Fibroblast of skin of abdomen (primary cell): Measurements from ENCODE around the gene LRRC14B.
"Not testable (repeated sequence)": the region's sequence is repeated elsewhere in the genome, so short reads cannot be mapped to it uniquely, and the experiment has no call there.

ENCODE experiments used
- DNase-seq: peaks from one replicate; pipeline ENCODE4 v3.0.0-alpha.2; 2013

LRRC14B gene

DNA sequence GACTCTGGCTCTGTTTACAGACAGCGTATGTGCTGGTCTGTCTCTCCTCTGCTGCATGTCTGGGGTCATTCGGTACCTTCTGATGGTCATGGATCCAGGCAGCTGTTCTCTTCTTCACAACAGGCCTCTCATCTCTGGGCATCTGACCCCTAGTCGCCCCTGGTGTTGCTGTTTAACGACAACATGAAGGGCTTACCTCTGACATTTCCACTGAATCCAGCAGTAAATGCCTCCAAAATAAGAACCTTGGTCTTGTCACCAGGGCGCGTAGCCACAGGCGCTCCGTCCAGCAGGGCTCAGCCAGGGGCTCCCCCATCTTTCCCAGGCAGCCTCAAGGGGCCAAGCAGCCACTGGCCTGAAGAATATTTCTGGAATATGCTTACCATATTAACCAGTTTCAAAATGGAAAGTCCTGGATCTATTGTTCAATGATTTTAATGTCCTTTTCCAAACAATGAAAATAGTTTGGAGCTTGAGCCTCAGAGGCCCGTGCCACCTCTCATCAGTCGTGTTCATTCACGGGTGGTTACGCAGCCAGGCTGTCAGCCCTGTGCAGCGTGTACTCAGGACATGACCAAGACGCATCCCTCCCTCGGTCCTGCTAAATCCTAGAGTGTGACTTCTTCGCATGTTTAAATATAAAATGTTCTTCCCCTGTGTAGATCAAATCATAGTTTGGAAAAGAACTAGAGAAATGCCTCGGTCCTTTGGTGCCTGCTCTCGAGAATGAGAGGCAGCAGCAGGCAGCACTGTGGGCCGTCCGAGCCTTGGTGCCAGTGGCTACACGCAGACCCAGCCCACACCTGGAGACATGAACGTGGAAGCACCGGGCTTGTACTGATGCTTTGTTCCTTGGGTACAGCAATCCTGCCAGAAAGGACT is 30.1 kb upstream of the LRRC14B start:
- DNase-seq: no peak

- no peak for DNase-seq
Measured at GRCh38 chr5:161803-162110, 29.5 kb upstream of the LRRC14B start.

- DNase-seq: no peak
Measured at GRCh38 chr5:162190-162564, 29.1 kb upstream of the LRRC14B start.

DNA sequence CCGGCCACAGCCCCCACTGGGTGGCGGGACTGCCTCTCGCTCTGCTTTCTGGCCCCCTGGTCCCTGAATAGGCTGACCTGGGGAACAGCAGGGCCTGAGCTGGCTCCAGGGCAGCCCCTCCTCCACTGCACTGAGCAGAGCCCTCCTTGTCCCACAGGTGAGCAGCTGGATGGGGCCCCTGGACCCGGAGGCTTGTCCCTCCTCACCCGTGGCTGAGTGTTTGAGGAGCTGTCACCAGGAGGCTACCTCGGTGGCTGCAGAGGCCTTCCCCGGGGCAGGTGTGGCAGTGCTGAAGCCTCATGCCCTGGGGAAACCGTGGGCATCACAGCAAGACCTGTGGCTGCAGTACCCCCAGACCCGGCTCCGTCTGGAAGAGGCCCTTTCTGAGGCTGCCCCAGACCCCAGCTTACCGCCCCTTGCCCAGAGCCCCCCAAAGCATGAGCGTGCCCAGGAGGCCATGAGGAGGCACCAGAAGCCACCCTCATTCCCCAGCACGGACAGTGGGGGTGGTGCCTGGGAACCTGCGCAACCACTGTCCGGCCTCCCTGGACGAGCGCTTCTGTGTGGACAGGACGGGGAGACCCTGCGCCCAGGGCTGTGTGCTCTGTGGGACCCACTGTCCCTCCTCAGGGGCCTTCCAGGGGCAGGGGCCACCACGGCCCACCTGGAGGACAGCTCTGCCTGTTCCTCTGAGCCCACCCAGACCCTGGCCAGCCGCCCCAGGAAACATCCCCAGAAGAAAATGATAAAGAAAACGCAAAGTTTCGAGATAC is 28.5 kb upstream of the LRRC14B start:
- DNase-seq: no peak

GRCh38 chr5:163338-163620 is 28.0 kb upstream of the LRRC14B start:
- DNase-seq: no peak

- DNase-seq: no peak
Measured at GRCh38 chr5:163841-164240, 27.5 kb upstream of the LRRC14B start.

GRCh38 chr5:164244-164643 is 27.1 kb upstream of the LRRC14B start:
- DNase-seq: no peak

DNA sequence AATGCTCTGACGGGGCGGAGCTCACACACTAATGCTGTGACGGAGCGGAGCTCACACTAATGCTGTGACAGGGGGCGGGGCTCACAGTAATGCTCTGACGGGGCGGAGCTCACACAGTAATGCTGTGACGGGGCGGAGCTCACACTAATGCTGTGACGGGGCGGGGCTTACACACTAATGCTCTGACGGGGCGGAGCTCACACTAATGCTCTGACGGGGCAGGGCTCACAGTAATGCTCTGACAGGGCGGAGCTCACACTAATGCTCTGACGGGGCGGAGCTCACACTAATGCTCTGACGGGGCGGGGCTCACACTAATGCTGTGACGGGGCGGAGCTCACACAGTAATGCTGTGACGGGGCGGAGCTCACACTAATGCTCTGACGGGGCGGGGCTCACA is 26.5 kb upstream of the LRRC14B start:
- DNase-seq: not testable (repeated sequence)

DNA sequence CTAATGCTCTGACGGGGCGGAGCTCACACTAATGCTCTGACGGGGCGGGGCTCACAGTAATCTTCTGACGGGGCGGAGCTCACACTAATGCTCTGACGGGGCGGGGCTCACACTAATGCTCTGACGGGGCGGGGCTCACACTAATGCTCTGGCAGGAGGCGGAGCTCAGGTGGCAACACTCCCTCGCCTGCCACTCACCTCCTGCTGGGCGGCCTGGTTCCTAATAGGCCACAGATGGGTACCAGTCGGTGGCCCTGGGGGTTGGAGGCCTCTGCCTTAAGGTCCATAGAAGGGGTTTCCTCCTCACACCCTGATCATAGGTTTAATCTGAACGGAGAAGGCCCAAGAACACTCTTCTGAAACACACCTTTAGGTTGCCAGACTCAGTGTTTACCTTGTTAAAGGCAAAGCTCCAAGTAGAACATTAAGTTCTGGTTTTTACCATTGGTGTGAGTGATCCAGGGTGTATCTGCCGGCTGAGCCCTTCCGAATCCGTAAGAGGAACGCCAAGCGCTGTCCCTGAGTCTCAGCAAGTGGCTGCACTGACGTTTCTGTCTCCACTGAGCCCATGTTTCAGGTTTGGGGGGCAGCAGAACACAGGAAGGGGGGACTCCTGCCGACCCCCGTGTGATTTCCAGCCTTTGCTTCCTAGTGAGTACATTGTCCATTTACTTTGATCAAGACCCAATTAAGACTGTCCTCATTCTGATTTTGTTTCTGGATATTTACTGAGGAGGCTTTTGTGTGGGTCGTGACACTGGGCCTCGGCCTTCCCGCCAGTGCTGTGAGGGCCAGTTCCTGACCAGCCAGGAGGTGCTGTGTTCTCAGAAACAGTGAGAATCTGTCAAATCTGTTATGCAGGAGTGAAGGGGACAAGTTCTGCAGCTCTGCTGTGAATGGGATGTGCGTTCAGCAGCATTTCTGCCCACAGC is 24.6 kb upstream of the LRRC14B start:
- DNase-seq: no peak

GRCh38 chr5:167511-167910 is 23.8 kb upstream of the LRRC14B start:
- no peak for DNase-seq

DNA sequence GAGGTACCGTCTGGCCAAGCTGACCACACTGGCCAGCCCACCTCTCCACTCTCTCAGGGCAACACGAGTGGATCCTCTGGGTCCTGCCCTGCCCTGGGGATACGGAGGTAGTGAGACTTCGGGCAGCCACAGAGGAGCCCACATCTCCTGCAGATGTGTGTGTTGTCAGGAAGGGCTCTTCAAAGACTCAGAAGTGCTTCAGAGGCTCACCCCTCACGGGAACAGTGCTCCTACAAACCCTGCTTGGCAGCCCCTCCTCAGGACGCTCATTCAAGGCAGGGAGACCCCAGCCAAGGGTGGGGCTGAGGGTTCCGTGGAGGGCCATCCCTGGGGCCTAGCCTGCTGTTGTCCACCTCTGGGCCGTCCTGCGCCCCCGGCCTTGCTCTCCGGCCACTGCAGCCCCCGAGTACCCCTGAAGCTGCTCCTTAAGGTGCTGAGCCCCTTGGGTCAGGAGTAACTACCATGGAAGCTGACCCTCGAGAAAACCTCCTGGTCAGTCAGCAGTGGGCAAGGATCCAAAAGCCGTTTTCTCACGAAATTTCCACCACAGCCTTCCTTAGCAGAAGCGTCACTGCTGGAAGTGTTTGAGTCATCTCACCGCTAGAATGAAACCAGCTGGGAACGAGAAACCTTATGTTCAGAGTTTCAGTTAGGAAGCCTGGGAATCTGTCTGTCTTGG is 23.2 kb upstream of the LRRC14B start:
- peak; percentile 95 for DNase-seq

DNA sequence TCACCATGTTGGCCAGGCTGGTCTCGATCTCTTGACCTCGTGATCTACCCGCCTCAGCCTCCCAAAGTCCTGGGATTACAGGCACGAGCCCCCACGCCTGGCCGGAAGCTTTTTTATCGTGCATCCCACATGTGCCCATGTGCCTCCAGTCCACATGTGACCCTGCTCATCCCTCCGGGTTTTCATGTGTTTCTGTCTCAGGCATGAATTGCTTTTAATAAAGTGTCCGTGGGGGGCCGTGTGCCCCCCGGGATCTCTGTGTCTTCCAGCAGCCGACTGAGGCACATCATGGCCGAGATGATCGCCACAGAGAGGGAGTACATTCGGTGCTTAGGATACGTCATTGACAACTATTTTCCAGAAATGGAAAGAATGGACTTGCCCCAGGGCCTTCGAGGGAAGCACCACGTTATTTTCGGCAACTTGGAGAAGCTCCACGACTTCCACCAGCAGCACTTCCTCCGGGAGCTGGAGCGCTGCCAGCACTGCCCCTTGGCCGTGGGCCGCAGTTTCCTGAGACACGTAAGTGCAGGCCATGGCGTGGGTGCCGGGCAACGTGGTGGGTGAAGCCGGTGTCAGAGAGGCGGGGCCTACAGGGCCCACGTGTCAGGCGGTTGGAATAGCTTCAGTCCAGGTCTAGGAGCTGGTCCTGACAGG is 22.1 kb upstream of the LRRC14B start:
- DNase-seq: no peak

- DNase-seq: no peak
Measured at GRCh38 chr5:169728-170094, 21.6 kb upstream of the LRRC14B start.

GRCh38 chr5:170971-171800 is 20.1 kb upstream of the LRRC14B start:
- DNase-seq: no peak

DNA sequence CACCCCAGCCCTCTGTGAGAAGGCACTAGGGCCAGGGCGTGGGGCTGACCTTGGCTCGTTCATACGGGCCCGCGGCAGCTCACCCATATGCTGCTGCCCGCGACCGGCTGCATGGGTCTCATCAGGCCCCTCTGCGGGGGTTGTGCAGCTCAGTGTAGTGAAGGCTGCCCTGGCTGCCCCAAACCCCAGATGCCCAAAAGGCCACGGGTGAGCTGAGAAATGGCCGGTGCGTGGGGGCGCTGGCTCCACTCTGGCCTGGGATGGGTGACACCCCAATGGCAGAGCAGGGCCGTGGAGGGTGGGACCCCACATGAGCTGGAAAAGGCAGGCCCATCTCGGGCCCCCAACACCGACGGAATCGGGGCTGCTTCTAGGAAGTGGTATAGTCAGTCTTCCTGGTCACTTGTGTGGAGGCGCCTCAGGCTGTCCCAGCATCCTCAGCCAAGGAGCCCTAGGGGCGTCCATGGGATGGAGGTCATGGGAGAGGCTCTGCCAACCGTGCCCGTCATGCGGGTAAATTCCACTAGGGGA is 19.4 kb upstream of the LRRC14B start:
- no peak for DNase-seq

- no peak for DNase-seq
Measured at GRCh38 chr5:172421-172820, 18.9 kb upstream of the LRRC14B start.

GRCh38 chr5:172841-173251 is 18.4 kb upstream of the LRRC14B start:
- DNase-seq: no peak

DNA sequence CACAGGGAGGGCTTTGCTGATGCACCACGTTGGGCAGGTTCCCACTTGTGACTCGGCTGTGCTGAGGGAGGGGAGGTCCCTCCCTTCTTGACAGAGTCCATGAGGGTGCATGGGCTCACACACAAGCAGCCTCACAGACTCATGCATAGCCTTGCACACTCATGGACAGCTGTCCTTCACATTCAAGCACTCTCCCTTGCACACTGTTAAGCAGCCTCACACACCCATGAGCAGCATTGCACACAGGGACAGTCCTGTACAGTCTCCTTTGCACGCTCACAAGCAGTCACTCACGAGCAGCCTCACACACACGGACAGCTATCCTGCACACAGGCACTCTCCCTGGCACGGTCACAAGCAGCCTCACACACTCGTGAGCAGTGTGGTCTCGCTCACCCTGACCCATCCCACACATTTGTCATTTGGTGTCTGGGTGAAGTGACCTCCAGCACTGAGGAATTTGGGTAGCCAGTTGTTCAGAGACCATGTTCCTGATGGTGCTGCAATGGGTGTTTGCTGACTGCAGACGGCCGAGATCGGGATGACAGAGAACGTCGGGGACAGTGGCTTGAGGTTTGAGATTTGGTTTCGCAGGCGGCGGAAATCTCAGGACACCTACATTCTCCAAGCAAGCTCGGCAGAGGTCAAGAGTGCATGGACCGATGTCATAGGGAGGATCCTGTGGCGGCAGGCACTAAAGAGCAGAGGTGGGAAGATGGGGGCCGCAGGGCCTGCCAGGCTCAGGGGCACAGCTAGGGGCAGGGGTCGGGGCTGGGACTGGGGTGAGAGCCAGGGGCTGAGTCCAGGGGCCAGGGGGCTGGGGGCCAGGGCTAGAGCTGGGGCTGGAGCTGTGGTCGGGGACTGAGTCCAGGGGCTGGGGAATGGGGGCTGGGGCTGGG is 17.7 kb upstream of the LRRC14B start:
- no peak for DNase-seq

DNA sequence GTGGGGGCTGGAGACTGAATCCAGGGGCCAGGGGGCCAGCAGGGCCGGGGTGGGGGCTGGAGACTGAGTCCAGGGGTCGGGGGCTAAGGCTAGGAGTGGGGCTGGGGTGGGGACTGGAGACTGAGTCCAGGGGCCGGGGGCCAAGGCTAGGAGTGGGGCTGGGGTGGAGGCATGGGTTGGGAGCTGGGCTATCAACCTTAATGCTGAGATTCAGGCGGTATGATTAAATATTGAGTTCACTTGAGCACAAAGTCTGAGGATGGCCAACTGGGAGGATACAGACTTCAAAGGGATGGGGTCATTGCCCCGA is 17.0 kb upstream of the LRRC14B start:
- no peak for DNase-seq

DNA sequence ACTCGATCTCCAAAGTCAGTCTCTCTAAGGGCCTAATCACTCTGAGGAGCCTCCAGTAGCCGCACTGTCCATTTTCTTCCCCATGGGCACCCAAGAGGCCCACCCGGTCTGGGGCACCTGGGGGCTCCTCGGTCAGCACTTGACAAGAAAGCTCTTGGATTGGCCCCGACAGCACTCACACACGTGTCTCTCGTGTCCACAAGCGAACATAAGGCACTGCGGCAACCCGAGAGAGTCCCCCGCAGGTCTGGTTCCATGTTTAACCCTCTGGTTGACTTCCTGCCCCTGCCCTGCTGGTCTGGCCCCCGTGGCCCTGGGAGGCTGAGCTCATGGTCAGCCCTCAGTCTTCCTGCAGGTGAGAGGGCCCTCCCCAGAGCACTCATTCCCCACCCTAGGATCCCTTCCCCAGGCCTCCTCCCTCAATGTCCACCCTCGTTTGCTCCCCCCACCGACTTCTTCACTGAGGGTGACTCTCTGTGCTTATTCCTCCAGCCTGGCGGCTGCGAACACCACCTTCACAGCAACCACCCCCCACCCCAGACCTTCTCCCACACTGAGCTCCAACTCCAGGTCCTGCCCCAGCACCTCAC is 16.3 kb upstream of the LRRC14B start:
- DNase-seq: no peak
